H1 (cell line): ENCODE measurements around the gene FAM120C. TPM values are rescaled to one million over a fixed set of nuclear protein-coding genes. Genes with fewer than 3 reads are reported as not detected.

ENCODE experiments used
- CTCF ChIA-PET: fragments of 300-600 bp; sonication (Branson Sonifier 250); formaldehyde crosslinking; loops from one replicate; lab custom pipeline; 2021; ENCODE audit not compliant: partially characterized antibody; lab: Charles Lee
- POLR2A ChIA-PET: fragments of 300-600 bp; sonication (Branson Sonifier 250); formaldehyde crosslinking; loops from one replicate; lab custom pipeline; 2021; ENCODE audit warnings: inconsistent platforms; ENCODE audit not compliant: partially characterized antibody; lab: Charles Lee
- DNase-seq, 2 experiments: peaks; one replicate each; pipeline versions ENCODE4 v3.0.0 to v3.0.0-alpha.2; 2010 to 2022; ENCODE audit warnings: low spot score in 2 of 2, low read depth in 1 of 2, mixed read lengths in 1 of 2
- FAIRE-seq: peaks from 2 replicates; lab custom pipeline; 2011; peaks lifted over from hg19 to GRCh38; lab: Jason Lieb, UNC
- H2AFZ ChIP-seq: 2 replicates; pipeline ENCODE4 v1.8.1; 2012; ENCODE audit warnings: low read length, inconsistent platforms
- H2AK5ac ChIP-seq: 2 replicates; pipeline ENCODE4 v1.6.1; 2013; ENCODE audit warnings: low read depth, low read length
- H2BK120ac ChIP-seq: replicated peaks from 2 replicates; pipeline ENCODE3; 2013; ENCODE audit warnings: low read depth, low read length, inconsistent platforms
- H2BK12ac ChIP-seq: 2 replicates; pipeline ENCODE4 v1.6.1; 2013; ENCODE audit warnings: low read depth, low read length
- H2BK15ac ChIP-seq: 2 replicates; pipeline ENCODE4 v1.6.1; 2013; ENCODE audit warnings: low read length
- H2BK20ac ChIP-seq: 2 replicates; pipeline ENCODE4 v1.6.1; 2013; ENCODE audit warnings: low read length
- H2BK5ac ChIP-seq: 2 replicates; pipeline ENCODE4 v1.6.1; 2013; ENCODE audit warnings: low read depth, low read length
- H3K14ac ChIP-seq: 2 replicates; pipeline ENCODE4 v1.6.1; 2013; ENCODE audit warnings: inconsistent platforms; ENCODE audit not compliant: insufficient read length
- H3K18ac ChIP-seq: 2 replicates; pipeline ENCODE4 v1.6.1; 2013; ENCODE audit warnings: low read length; ENCODE audit errors: extremely low read depth
- H3K23ac ChIP-seq: 2 replicates; pipeline ENCODE4 v1.6.1; 2013; ENCODE audit warnings: inconsistent platforms; ENCODE audit not compliant: insufficient read length
- H3K23me2 ChIP-seq: 2 replicates; pipeline ENCODE4 v1.6.1; 2013; ENCODE audit warnings: low read depth, low read length
- H3K27ac ChIP-seq: 2 replicates; pipeline ENCODE4 v1.6.1; 2011; ENCODE audit warnings: low read depth, low read length, inconsistent platforms
- H3K27me3 ChIP-seq, 4 experiments: replicated peaks in 1 of 4; 1 replicate in 1 of 4; 2 replicates in 3 of 4; pipeline versions ENCODE4 v1.6.1 to v1.8.1; 2011 to 2013; ENCODE audit warnings: low read length in 3 of 4, mild to moderate bottlenecking in 3 of 4, inconsistent platforms in 2 of 4, mixed read lengths in 2 of 4, moderate library complexity in 1 of 4; ENCODE audit not compliant: control insufficient read depth in 3 of 4, insufficient read depth in 3 of 4; ENCODE audit errors: extremely low read depth in 1 of 4
- H3K36me3 ChIP-seq, 4 experiments: 2 replicates each; pipeline versions ENCODE4 v1.6.1 to v1.8.1; 2011 to 2013; ENCODE audit warnings: mild to moderate bottlenecking in 4 of 4, low read length in 3 of 4, moderate library complexity in 2 of 4, control low read depth in 1 of 4, inconsistent platforms in 1 of 4; ENCODE audit not compliant: insufficient read depth in 4 of 4, control insufficient read depth in 2 of 4
- H3K4ac ChIP-seq: replicated peaks from 2 replicates; pipeline ENCODE3; 2013; ENCODE audit warnings: low read length, low read depth, mixed read lengths, inconsistent platforms; ENCODE audit not compliant: insufficient read length
- H3K4me1 ChIP-seq, 4 experiments: replicated peaks in 1 of 4; 1 replicate in 1 of 4; 2 replicates in 3 of 4; pipeline versions ENCODE4 v1.6.1 to v1.8.1; 2011 to 2013; ENCODE audit warnings: low read length in 3 of 4, inconsistent platforms in 2 of 4, mixed read lengths in 1 of 4; ENCODE audit not compliant: insufficient read depth in 4 of 4, control insufficient read depth in 3 of 4
- H3K4me2 ChIP-seq, 2 experiments: 2 replicates each; pipeline versions ENCODE4 v1.6.1 to v1.8.1; 2011 to 2013; ENCODE audit warnings: low read depth in 2 of 2, low read length in 2 of 2, control low read depth in 1 of 2, inconsistent platforms in 1 of 2, mild to moderate bottlenecking in 1 of 2; ENCODE audit not compliant: insufficient read depth in 1 of 2
- H3K4me3 ChIP-seq, 4 experiments: fragments of 200-600, 300-600 bp in 1 of 4; sonication (generic), shearing (Covaris generic), sonication (Bioruptor Twin) in 1 of 4; 2 replicates each; pipeline versions ENCODE4 v1.5.1 to v1.8.1; 2011 to 2016; ENCODE audit warnings: low read length in 4 of 4, low read depth in 3 of 4, control low read depth in 2 of 4, inconsistent platforms in 2 of 4, mild to moderate bottlenecking in 2 of 4, mixed read lengths in 1 of 4, moderate library complexity in 1 of 4; ENCODE audit not compliant: insufficient read depth in 2 of 4; ENCODE audit errors: extremely low read depth in 1 of 4
- H3K56ac ChIP-seq: replicated peaks from 2 replicates; pipeline ENCODE3; 2013; ENCODE audit warnings: low read depth, mild to moderate bottlenecking, mixed read lengths, low read length, inconsistent platforms; ENCODE audit not compliant: insufficient read length
- H3K79me1 ChIP-seq: 2 replicates; pipeline ENCODE4 v1.6.1; 2013; ENCODE audit warnings: low read depth, low read length, control low read depth
- H3K79me2 ChIP-seq, 2 experiments: 2 replicates each; pipeline versions ENCODE4 v1.6.1 to v1.8.1; 2012 to 2013; ENCODE audit warnings: low read length in 2 of 2, mild to moderate bottlenecking in 2 of 2, inconsistent platforms in 1 of 2; ENCODE audit not compliant: insufficient read depth in 2 of 2, control insufficient read depth in 1 of 2
- H3K9ac ChIP-seq, 4 experiments: replicated peaks in 1 of 4; 1 replicate in 1 of 4; 2 replicates in 3 of 4; pipeline versions ENCODE4 v1.6.1 to v1.8.1; 2011 to 2013; ENCODE audit warnings: low read depth in 3 of 4, low read length in 3 of 4, control low read depth in 2 of 4, mild to moderate bottlenecking in 2 of 4, moderate library complexity in 2 of 4, inconsistent platforms in 1 of 4; ENCODE audit errors: extremely low read depth in 1 of 4
- H3K9me3 ChIP-seq, 2 experiments: 2 replicates each; pipeline versions ENCODE4 v1.6.1 to v1.8.1; 2012 to 2013; ENCODE audit warnings: mild to moderate bottlenecking in 2 of 2, moderate library complexity in 2 of 2, control low read depth in 1 of 2, inconsistent platforms in 1 of 2, low read depth in 1 of 2, low read length in 1 of 2, mixed read lengths in 1 of 2; ENCODE audit not compliant: insufficient read depth in 2 of 2
- H4K20me1 ChIP-seq, 2 experiments: replicated peaks in 1 of 2; 2 replicates each; pipeline versions ENCODE3 to v1.8.1; 2011 to 2013; ENCODE audit warnings: inconsistent platforms in 2 of 2, low read length in 2 of 2, mild to moderate bottlenecking in 1 of 2; ENCODE audit not compliant: insufficient read depth in 2 of 2, control insufficient read depth in 1 of 2
- H4K5ac ChIP-seq: 2 replicates; pipeline ENCODE4 v1.6.1; 2013; ENCODE audit warnings: low read length, low read depth, mixed read lengths, inconsistent platforms; ENCODE audit not compliant: insufficient read length
- H4K8ac ChIP-seq: 2 replicates; pipeline ENCODE4 v1.8.0; 2013; ENCODE audit warnings: mild to moderate bottlenecking, moderate library complexity, low read length, inconsistent platforms; ENCODE audit not compliant: insufficient read depth; ENCODE audit errors: extremely low read depth
- H4K91ac ChIP-seq: replicated peaks from 2 replicates; pipeline ENCODE3; 2013; ENCODE audit warnings: low read length, mixed read lengths, inconsistent platforms; ENCODE audit not compliant: insufficient read length
- GTF2F1 ChIP-seq: IDR thresholded peaks from 2 replicates; pipeline ENCODE4 v1.6.1; 2012; ENCODE audit warnings: low read depth, low read length, improper control_type of control experiment, borderline replicate concordance
- KDM4A ChIP-seq: IDR thresholded peaks from one replicate; pipeline ENCODE4 v1.7.1; 2012; ENCODE audit warnings: low read depth, mild to moderate bottlenecking, moderate library complexity, low read length, inconsistent platforms; ENCODE audit not compliant: severe bottlenecking
- NRF1 ChIP-seq: IDR thresholded peaks from 2 replicates; pipeline ENCODE4 v1.6.1; 2011; ENCODE audit warnings: mild to moderate bottlenecking, low read depth, low read length, improper control_type of control experiment
- PHF8 ChIP-seq: fragments of 200-600 bp; sonication (generic); conservative IDR thresholded peaks from 2 replicates; pipeline ENCODE4 v1.7.1; 2012; ENCODE audit warnings: low read depth, mild to moderate bottlenecking, inconsistent platforms, low read length, moderate library complexity
- RAD21 ChIP-seq, 2 experiments: IDR thresholded peaks in 1 of 2; conservative IDR thresholded peaks in 1 of 2; 2 replicates each; pipeline ENCODE4 v1.6.1; 2011; ENCODE audit warnings: low read depth in 2 of 2, low read length in 2 of 2, improper control_type of control experiment in 1 of 2, inconsistent platforms in 1 of 2, mild to moderate bottlenecking in 1 of 2, moderate library complexity in 1 of 2
- SP4 ChIP-seq: IDR thresholded peaks from 2 replicates; pipeline ENCODE4 v1.6.1; 2012; ENCODE audit warnings: low read length, inconsistent platforms
- SUZ12 ChIP-seq: fragments of 200-600 bp; sonication (generic); IDR thresholded peaks from 2 replicates; pipeline ENCODE4 v1.6.1; 2012; ENCODE audit warnings: mild to moderate bottlenecking, inconsistent platforms, low read length, moderate library complexity, mixed read lengths
- TBP ChIP-seq: IDR thresholded peaks from 2 replicates; pipeline ENCODE4 v1.6.1; 2011; ENCODE audit warnings: low read depth, low read length, improper control_type of control experiment
- WGBS, 2 experiments: shearing (Covaris generic) in 1 of 2; methylation state at CpG; one replicate each; pipeline versions ENCODE4 v1.1.6 to v1.1.7; 2013 to 2015; ENCODE audit warnings: low lambda C conversion rate in 2 of 2, mixed read lengths in 2 of 2, inconsistent platforms in 1 of 2, low coverage in 1 of 2, missing lambda C conversion rate in 1 of 2; ENCODE audit not compliant: insufficient replicate concordance in 2 of 2, insufficient coverage in 1 of 2, insufficient read length in 1 of 2; ENCODE audit errors: extremely low coverage in 1 of 2, missing lambda C conversion rate in 1 of 2; 5-methylcytosine and 5-hydroxymethylcytosine counted together
- polyA plus RNA-seq, 7 experiments: library from polyadenylated mRNA; depleted of rRNA in 3 of 7; stranded (reverse) in 5 of 7; unstranded in 2 of 7; fragments of >200 nt in 5 of 7; fragments of 200-250 nt in 2 of 7; gene quantifications; 1 replicate in 5 of 7; 2 replicates in 1 of 7; 4 replicates in 1 of 7; pipeline versions ENCODE4 v1.2.1 to v1.2.3, GENCODE V29; 2011 to 2013; ENCODE audit warnings: missing spikeins in 2 of 7, mixed read lengths in 2 of 7
- total RNA-seq: library from RNA; stranded (reverse); fragmentation: NEBNext Ultra II Directional; extraction: Animal tissue kit (Norgen Biotek cat#: 25700); gene quantifications from 2 replicates; pipeline ENCODE4 v1.2.1, GENCODE V29; 2021
- TF ChIP-seq, protein P1 (sequence below): IDR thresholded peaks from 2 replicates; pipeline ENCODE4 v1.6.1; 2012; ENCODE audit warnings: low read length, inconsistent platforms
- TF ChIP-seq, protein P2 (sequence below): IDR thresholded peaks from 2 replicates; pipeline ENCODE4 v1.6.1; 2012; ENCODE audit warnings: inconsistent platforms

FAM120C gene
- total and polyA plus RNA-seq, 2 of the 8 experiments (the other 6 are each of a cell fraction or from before 2014, with no cell fraction given), result 4.4 to 8.1 TPM

DNA sequence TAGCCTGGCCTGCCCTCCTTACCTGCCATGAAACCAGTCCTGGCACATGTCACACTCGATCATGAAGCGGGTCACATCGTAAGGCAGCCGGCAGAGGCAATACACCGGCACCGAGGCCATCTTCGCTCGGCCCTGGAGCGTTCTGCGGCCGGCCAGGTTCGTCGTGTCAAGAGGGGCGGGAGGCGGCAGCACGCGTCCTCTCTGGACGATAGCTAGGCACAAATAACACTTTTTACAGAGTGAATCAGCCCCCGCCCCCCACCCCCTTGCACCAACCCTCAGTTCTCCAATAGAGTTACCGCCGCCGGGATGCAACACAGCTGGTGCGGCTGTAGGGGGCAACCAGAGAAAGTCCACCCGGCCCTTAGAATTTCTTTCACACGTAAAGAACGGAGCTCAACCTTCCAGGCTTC lies 140.4 kb downstream of the FAM120C start:
- no peak overlapping the region for H2BK20ac ChIP-seq
- no peak for TF ChIP-seq RAD21 (IDR thresholded peaks at IDR 0.05 in 1 of 2, conservative IDR thresholded peaks at IDR 0.05 in 1 of 2; ENCODE audit: low read depth in 2 of 2, low read length in 2 of 2)
- no peak for TF ChIP-seq SP4
- TF ChIP-seq, protein P1, sequence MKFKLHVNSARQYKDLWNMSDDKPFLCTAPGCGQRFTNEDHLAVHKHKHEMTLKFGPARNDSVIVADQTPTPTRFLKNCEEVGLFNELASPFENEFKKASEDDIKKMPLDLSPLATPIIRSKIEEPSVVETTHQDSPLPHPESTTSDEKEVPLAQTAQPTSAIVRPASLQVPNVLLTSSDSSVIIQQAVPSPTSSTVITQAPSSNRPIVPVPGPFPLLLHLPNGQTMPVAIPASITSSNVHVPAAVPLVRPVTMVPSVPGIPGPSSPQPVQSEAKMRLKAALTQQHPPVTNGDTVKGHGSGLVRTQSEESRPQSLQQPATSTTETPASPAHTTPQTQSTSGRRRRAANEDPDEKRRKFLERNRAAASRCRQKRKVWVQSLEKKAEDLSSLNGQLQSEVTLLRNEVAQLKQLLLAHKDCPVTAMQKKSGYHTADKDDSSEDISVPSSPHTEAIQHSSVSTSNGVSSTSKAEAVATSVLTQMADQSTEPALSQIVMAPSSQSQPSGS, result no peak
- no peak for TF ChIP-seq GTF2F1
- TF ChIP-seq KDM4A, result no peak
- TF ChIP-seq PHF8, result no peak
- TF ChIP-seq, protein P2, sequence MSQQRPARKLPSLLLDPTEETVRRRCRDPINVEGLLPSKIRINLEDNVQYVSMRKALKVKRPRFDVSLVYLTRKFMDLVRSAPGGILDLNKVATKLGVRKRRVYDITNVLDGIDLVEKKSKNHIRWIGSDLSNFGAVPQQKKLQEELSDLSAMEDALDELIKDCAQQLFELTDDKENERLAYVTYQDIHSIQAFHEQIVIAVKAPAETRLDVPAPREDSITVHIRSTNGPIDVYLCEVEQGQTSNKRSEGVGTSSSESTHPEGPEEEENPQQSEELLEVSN, result peak; percentile 46; the same call in 1 of the 2 replicates
- no peak for TF ChIP-seq NRF1
- no peak for TF ChIP-seq TBP
- no peak for TF ChIP-seq SUZ12

More for the DNA sequence above, 140.4 kb downstream of the FAM120C start:
- Histone ChIP-seq H3K23me2 (peaks cover 7% of the 10 kb centered on the region), H4K8ac (peak overlapping the region; percentile 68; the same call in 1 of the 2 replicates), H4K20me1 (no peaks in the 10 kb centered on the region), H3K36me3 (peaks cover 0 to 27% (median 8%) of the 10 kb centered on the region in 4 experiments; a peak in 7 of 8 replicates), H3K27ac (no peak overlapping the region), H3K18ac (no peak overlapping the region), H4K5ac (no peak overlapping the region), H3K9ac (peak overlapping the region in 1 of 4 experiments; percentile 54; a peak in 1 of 7 replicates), H3K4me2 (peak overlapping the region; percentile 78 to 88), H3K9me3 (no peaks in the 10 kb centered on the region), H2BK120ac (no peak overlapping the region), H2BK15ac (no peak overlapping the region), H2BK12ac (no peak overlapping the region), H2AK5ac (no peak overlapping the region), H3K4ac (no peak overlapping the region), H3K56ac (no peak overlapping the region), H2BK5ac (no peak overlapping the region), H3K23ac (no peak overlapping the region), H3K27me3 (no peaks in the 10 kb centered on the region), H3K79me2 (no peaks in the 10 kb centered on the region), H2AFZ (no peak overlapping the region), H3K4me3 (peak overlapping the region; percentile 34 to 90 (median 65); a peak in 7 of 8 replicates), H4K91ac (no peak overlapping the region), H3K79me1 (no peaks in the 10 kb centered on the region), H3K4me1 (peaks cover 1 to 7% (median 3%) of the 10 kb centered on the region in 4 experiments; a peak in 3 of 7 replicates), H3K14ac (no peak overlapping the region)
- CTCF ChIA-PET, result interaction anchor here (0.5 to 1.6 kb wide), 4 partner anchors 58 to 363 kb away, joined by 3 read pairs; no protein-coding TSS in a partner anchor
- WGBS, 2 experiments, result 41% methylated on average over 4 of the region's 26 CpGs; no CpG with 5 or more reads in 1 of the 2 experiments
- FAIRE-seq (no peak), DNase-seq (peak in 1 of 2 experiments; percentile 48)
- POLR2A ChIA-PET, result interaction anchor here (0.6 to 3.4 kb wide), 7 partner anchors 9 to 398 kb away, joined by 3 to 18 read pairs (median 4); partner anchors contain the start of genes FAM120C and TSR2
